DMS153 treated with DMSO at 0.1 percent for 48 hours (cell line): ENCODE measurements around the gene SH3RF1.
A peak's percentile ranks its signal among the peaks of the same experiment; 100 is the strongest.

ENCODE experiments used
- DNase-seq: peaks from one replicate; lab custom pipeline; 2025; ENCODE audit not compliant: unreplicated experiment; lab: John Stamatoyannopoulos, UW

Gene SH3RF1

GRCh38 chr4:169079942-169080827 lies 190.6 kb downstream of the SH3RF1 start:
- no peak for DNase-seq

DNA sequence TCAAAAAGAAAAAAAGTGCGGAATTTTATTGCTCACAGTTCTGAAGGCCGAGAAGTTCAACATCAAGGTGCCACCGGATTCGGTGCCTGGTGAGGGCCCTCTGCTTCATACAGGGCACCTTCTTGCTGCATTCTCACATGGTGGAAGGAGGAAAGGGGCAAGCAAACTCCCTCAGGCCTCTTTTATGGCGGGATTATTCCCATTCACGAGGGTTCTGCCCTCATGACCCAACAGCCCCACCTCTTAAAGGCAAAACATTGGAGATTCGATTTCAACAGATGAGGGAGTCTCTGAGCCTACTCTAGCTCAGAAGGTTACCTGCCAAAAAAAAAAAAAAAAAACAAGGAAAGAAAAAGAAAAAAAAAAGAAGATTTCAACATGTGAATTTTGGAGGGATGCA lies 196.6 kb downstream of the SH3RF1 start:
- no peak for DNase-seq

- DNase-seq = no peak
Observed at GRCh38 chr4:169071747-169072146, 199.0 kb downstream of the SH3RF1 start.

DNA sequence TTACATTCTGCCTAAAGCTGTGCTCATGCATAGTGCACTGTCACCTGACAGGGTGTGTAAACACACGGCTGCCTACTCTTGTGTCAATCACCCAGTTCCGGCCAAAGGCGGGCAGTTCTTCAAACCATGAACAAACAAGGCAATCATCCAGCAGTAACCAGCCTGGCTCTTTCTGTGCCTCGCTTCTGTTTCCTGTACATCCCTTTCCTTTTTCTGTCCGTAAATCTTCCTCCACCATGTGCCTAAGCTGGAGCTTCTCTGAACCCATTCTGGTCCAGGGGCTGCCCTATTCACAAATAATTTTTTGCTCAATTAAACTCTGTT lies 199.9 kb downstream of the SH3RF1 start:
- DNase-seq = peak; percentile 83

DNA sequence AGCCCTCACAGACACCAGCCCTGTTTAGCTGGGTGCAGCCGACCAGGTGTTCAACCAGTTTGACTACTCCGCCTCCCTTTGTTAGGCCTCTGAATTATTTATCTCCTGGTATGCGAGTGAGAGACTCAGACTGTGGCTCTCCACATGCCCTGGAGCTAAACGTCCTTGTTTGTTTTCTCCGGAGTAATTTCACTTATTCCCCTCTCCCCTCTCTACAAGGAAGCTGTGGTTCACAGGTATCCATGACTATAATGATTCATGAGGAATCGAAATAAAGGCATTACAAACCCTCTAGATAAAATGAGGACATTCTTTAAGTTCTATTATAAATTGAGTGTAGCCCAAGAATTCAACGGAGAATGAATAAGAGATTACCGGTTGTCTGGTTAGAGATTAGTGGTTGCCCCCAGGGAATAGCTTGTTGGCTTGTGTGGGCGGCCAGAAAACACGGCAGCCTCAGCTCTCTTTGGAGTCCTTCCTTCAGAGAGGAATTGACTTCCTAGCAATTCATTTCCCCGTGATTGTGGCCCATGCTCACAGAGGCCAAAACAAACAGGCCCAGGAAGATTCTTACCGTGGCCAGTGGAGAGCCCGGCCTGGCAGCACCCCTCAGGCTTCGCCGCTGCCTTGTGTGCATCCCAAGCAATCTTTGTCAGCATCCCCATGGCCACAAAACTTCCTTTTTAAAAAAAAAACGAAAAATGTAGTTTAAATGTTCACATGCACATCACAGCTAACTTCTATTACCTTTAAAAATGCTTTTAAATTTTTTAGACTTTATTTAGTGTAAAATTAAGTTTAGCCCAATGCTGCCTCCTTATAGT lies 200.5 kb downstream of the SH3RF1 start:
- peak; percentile 92 for DNase-seq

- DNase-seq = no peak
Observed at GRCh38 chr4:169068423-169068822, 202.3 kb downstream of the SH3RF1 start.

GRCh38 chr4:169066934-169067333 lies 203.8 kb downstream of the SH3RF1 start:
- no peak for DNase-seq

DNA sequence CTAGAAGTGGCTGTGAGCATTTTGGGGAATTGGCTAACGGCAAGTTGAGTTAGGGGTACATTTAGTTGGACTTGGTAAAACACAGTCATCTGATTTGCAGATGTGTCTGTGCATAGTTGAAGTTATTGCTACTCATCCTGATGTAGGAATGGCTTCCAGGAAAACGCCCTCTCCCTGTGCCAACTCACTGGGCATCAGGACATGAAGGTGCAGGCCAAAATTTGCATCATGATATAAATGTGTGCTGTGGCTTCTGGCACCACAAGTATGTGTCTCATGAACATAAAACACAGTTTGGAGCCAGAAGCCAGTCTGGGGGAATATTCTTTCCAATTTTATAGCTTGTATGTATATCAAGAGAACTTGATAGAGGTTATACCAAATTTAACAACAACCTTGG lies 206.5 kb downstream of the SH3RF1 start:
- DNase-seq = no peak

GRCh38 chr4:169063441-169063840 lies 207.3 kb downstream of the SH3RF1 start:
- DNase-seq = no peak

DNA sequence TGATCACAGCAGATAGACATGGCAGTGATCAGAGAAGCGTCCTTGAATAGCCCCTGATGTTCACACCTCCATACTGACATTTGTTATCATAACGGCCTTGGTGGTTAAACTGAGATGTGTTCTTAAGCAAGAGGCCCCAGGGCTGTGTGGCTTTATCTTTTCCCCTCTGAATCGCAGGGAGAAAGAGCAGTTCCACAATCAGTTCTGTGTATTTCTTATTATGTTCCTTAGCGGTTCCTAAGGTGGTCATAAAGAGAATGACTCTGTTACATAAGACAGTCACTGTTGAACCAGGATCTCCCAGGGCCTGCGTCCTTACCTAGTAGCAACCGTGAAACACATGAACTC lies 207.9 kb downstream of the SH3RF1 start:
- no peak for DNase-seq

DNA sequence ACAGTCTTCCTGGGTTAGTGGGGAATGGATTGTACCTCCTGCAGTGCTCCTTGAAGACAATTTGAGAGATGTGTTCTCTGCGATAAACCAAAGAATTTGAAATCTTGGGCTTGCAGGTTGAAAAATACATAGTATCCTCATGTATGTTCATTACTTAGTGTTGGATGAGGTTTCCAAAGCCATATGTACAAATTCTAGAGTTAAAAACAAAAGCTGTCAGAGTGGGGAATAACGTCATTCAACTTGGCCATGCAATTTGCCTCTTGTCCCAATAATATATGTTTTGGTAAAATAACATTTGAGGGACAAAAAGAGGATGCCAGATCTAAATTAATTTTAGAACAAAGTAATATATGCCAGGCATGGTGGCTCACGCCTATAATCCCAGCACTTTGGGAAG lies 209.4 kb downstream of the SH3RF1 start:
- DNase-seq = no peak

DNA sequence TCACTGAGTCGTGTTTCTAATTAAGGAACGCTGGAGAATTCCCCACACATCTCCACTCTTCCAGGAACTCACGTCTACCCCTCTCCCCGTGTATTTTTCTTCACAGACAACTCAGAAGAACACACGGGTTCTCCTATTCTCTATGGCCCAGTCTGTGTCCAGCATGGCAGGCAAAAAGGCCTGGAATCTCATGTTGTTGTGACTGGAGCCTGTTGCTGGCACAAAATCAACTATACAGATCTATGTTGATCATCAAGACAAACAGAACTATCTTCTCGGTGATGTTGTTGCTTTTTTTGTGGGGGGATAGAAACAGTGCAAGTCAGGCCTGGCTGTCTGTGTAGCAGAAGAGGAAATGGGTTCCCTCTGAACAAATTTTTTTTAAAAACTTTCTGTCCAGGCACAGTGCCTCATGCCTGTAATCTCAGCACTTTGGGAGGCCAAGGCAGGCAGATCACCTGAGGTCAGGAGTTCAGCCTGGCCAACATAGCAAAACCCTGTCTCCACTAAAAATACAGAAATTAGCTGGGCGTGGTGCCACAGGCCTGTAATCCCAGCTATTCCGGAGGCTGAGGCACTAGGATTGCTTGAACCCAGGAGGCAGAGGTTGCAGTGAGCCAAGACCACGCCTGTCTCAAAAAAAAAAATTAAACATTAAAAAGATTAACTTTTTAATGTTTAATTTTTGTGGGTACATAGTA lies 210.2 kb downstream of the SH3RF1 start:
- no peak for DNase-seq

- no peak for DNase-seq
Observed at GRCh38 chr4:169059306-169060211, 211.2 kb downstream of the SH3RF1 start.

GRCh38 chr4:169058312-169058711 lies 212.4 kb downstream of the SH3RF1 start:
- DNase-seq = no peak

DNA sequence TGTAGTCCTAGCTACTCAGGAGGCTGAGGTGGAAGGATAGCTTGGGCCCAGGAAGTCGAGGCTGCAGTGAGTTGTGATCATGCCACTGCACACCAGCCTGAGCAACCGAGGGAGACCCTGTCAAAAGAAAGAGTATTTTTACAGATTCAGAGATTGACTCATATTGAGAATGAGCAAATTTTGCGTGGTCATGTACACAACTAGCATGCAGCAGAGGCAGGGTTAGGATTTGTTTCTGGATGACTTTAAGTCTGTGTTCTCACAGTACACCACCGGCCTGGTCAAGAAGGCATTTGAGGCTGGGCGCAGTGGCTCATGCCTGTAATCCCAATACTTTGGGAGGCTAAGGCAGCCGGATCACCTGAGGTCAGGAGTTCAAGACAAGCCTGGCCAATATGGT lies 215.9 kb downstream of the SH3RF1 start:
- DNase-seq = no peak

DNA sequence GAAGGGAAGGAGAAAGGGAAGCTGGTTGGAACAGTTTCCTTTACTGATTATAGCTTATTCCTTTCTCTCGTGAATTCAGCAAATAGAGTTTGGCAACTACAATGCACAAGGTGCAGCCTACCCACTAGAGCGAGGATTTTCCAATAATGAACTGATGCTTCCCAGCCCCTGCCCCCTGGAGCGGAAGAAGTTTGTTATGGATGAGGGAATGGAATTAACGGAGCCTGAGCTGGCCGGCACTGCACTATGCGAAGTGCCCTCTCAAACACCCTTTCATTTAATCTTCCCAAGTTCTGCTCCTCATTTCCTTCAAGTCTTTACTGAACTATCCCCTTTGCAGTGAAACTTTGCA lies 218.2 kb downstream of the SH3RF1 start:
- no peak for DNase-seq

GRCh38 chr4:169051761-169052593 lies 218.8 kb downstream of the SH3RF1 start:
- no peak for DNase-seq

DNA sequence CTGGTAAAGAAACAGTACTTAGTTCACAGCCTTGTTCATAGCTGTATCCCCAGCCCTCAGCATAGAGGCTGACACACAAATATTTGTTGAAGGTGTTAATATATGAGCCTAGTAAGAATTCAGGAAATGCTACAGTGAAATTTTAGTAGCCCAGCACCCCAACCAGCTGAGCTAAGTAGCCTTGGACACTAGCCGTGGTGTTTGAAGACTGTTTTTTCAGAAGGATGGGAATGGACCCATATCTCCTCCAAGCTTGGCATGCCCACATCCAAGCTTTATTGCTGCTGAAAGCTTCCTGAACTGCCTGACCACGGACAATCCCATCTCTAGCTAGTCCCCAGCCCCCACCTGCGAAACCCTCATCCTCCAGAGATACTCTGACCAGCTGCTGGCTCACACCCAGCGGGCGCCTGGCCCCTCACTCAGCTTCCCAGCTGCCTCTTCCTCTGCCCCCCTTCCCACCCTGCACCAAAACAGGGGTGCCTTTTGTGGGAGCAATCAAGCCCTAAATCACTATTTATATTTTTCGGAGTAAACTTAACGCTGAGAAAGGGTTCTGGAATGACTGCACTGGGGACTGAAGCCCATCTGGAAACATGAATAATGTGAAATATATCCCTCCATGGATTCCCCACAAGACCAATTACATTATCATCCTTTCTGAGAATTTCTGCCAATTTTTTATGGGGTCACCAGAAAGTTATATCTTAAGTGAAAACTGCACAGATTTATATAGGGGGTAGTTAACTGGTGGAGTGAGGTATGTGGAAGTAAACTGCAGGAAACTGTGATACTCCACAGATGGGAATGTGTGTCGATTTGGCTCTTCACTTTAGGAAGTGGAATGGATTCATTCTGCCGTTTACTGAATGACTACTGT lies 219.6 kb downstream of the SH3RF1 start:
- no peak for DNase-seq

GRCh38 chr4:169050284-169050683 lies 220.5 kb downstream of the SH3RF1 start:
- no peak for DNase-seq
